Erythroblast (primary cell): Measurements from ENCODE around the gene PYY.

Experiments
- GATA1 ChIP-seq: IDR thresholded peaks from 2 replicates; pipeline ENCODE4 v1.6.1; 2011; ENCODE audit warnings: low read depth, mild to moderate bottlenecking, control low read depth, low read length, moderate library complexity
- POLR2A ChIP-seq: IDR thresholded peaks from 2 replicates; pipeline ENCODE4 v1.6.1; 2011; ENCODE audit warnings: mild to moderate bottlenecking, low read length

- no peak for TF ChIP-seq POLR2A
- TF ChIP-seq GATA1: no peak
Measured at GRCh38 chr17:43938838-43939182, 14.9 kb downstream of the PYY start.
